ENCODE results near the gene PSD4. TPM values are rescaled to one million over a fixed set of nuclear protein-coding genes. Genes with fewer than 3 reads are reported as not detected.

The PSD4 gene
- total RNA-seq, 2 experiments from 2014 or later, result 314 to 388 TPM

DNA sequence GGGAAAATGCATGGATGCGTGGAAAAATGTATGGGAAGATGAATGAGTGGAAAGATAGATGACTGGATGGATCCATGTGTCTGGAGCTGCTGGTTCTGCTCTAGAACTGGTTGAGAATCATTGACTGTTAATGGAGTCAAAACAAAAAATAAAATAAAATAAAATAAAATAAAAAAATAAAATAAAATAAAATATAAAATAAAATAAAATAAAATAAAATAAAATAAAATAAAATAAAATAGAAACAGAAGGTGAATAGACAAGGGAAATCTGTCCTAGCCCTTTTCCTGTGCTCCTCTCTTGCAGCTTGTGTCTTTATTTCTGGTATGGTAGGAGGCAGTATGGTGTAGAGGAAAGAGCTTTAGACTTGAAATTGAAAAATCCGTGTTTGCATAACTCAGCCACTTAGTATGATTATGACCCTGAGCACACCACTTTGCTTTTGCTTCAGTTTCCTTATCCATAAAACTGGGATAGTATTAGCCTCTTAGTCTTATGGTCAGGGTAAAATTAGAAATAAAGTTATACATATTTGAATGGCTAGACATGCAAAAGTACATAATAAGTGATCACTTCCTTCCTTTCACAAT lies 51.0 kb downstream of the PSD4 start:
- DNase-seq, result no peak
- Mint-ChIP-seq H3K9me3 (ENCODE audit: low read depth) (no peaks in the 10 kb centered on the region), H3K27ac (no peak overlapping the region), H3K4me1 (peaks cover 20% of the 10 kb centered on the region), H3K27me3 (peaks cover 2% of the 10 kb centered on the region), H3K36me3 (no peaks in the 10 kb centered on the region), H3K4me3 (no peak overlapping the region)
- ATAC-seq, result no peak
- CTCF ChIA-PET, result interaction anchor here (0.7 to 1.4 kb wide), 4 partner anchors 20 to 88 kb away, joined by 3 to 6 read pairs (median 4); no protein-coding TSS in a partner anchor

DNA sequence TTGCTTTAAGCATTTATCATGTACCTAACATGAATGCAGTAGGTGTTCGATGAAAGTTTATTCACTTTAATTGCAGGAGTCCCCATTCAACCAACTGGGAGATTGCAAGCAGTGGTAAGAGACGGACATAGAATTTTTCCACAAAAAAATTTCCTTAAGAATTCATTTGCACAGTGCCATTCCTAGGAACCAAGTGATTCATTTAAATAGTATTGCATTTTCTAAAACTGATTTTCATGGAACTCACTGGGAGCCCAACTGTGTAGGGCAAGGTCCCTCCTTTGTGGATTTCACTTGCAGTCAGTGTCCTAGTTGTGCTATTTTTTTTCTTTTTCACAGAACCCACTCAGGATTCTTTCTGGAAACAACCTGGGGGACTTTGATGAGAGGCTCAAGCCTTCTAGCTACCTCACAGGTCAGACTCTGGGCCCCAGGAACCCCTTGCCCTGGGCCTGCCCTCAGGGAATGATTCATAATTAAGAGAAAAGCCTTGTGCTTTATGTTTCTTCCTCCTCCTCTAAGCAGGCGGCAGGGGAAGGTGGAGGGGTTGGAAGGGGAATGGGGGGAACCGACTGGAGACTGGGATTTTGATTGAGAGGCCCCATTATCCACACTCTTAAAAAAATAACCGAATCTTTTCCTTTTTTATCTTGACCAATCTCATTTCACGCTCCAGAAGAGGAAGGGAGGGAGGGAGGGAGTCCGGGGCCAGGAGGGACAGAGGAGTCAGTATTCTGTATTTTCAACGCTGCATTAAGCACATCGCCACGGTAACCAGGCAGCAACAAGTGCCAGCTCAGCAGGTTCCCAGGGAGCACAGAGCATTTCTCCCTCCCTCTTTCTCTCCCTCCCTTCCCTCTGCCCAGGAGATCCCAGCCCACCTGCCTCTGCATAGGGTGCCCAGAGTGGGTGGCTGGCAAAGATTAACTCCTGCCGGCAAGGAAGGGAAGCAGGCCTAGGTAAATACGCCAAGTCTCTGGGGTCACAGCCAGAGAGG lies 51.8 kb downstream of the PSD4 start:
- no peak for ATAC-seq
- no peaks in the 10 kb centered on the region for H3K9me3 Mint-ChIP-seq (ENCODE audit: low read depth)

DNA sequence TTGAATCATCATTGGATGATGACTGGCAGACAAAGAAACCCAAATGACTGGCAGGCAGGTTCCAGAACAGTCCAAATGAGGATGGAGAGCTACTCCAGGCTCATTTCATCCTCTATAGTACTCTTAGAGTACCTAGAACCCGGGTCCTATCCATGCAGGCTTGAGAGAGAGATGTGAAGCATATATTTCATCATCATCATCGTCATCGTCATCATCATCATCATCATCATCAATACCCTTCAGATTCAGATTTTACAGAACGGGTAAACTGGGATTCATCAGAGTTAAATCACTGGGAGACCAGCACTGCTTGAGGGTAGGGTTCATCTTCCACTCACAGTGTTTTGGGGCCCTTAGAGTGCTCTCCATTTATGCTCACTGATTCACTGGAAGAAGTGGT lies 52.7 kb downstream of the PSD4 start:
- Mint-ChIP-seq H3K36me3 (no peaks in the 10 kb centered on the region), H3K9me3 (ENCODE audit: low read depth) (no peaks in the 10 kb centered on the region), H3K27ac (no peak overlapping the region), H3K27me3 (peaks cover 2% of the 10 kb centered on the region), H3K4me3 (no peak overlapping the region), H3K4me1 (peaks cover 37% of the 10 kb centered on the region)
- DNase-seq (no peak), ATAC-seq (no peak)
- CTCF ChIA-PET, result interaction anchor here (0.9 to 2.9 kb wide), 5 partner anchors 22 to 164 kb away, joined by 3 to 15 read pairs (median 3); no protein-coding TSS in a partner anchor

More for the DNA sequence above, 51.8 kb downstream of the PSD4 start:
- CTCF ChIA-PET, result interaction anchor here (0.6 to 2.9 kb wide), 6 partner anchors 9 to 164 kb away, joined by 3 to 15 read pairs (median 4); no protein-coding TSS in a partner anchor
- H3K36me3 Mint-ChIP-seq, result no peaks in the 10 kb centered on the region
- H3K4me1 Mint-ChIP-seq, result peaks cover 28% of the 10 kb centered on the region
- no peak overlapping the region for H3K4me3 Mint-ChIP-seq
- no peak overlapping the region for H3K27ac Mint-ChIP-seq
- peaks cover 2% of the 10 kb centered on the region for H3K27me3 Mint-ChIP-seq
- DNase-seq, result no peak

DNA sequence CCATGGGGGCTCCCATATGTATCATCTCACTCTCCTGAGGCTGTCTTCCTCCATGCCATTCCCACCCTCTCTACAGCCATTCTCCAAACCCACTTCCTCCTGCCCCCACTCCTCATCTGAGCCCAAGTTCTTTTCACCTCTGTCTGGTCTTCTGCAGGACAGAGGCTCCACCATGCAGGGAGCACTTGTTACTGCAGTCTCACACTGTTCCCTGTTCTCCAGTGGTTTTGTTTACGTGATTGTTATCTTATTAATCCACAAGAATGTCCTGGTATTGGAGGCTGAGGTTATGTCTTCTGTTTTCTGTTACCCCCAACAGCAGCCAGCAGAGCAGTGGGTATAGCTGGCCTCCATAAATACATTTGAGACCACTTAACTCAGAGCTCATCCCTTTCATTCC lies 53.5 kb downstream of the PSD4 start:
- CTCF ChIA-PET, result interaction anchor here (0.9 to 2.9 kb wide), 6 partner anchors 21 to 163 kb away, joined by 3 to 15 read pairs (median 4); no protein-coding TSS in a partner anchor
- H3K4me1 Mint-ChIP-seq, result peaks cover 39% of the 10 kb centered on the region
- no peaks in the 10 kb centered on the region for H3K27me3 Mint-ChIP-seq
- H3K9me3 Mint-ChIP-seq (ENCODE audit: low read depth), result no peaks in the 10 kb centered on the region
- ATAC-seq (no peak), DNase-seq (no peak)
- H3K36me3 Mint-ChIP-seq, result no peaks in the 10 kb centered on the region
- no peak overlapping the region for H3K4me3 Mint-ChIP-seq
- H3K27ac Mint-ChIP-seq, result no peak overlapping the region

DNA sequence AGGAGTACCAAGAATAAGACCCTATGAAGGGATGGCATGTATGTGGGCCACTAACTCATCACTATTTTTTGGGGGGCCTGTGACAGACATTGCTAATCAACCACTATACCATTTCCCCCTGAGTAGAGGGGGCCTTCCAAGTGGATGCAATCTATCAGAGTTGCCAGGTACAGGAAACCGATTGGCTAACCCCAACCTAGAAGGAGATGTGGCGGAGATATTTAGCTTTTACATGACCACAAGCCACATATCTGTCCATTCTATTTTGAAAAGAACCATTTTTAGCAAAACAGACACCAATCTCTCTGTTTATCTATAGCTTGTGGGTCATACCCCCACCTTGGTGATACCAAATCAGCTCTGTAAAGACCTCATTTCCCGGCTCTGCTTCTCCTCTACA lies 53.9 kb downstream of the PSD4 start:
- Mint-ChIP-seq H3K27ac (no peak overlapping the region), H3K4me1 (peaks cover 39% of the 10 kb centered on the region), H3K4me3 (no peak overlapping the region), H3K27me3 (no peaks in the 10 kb centered on the region), H3K36me3 (no peaks in the 10 kb centered on the region), H3K9me3 (ENCODE audit: low read depth) (no peaks in the 10 kb centered on the region)
- CTCF ChIA-PET, result interaction anchor here (1.0 to 2.9 kb wide), 4 partner anchors 23 to 162 kb away, joined by 3 to 15 read pairs (median 6); no protein-coding TSS in a partner anchor
- DNase-seq (no peak), ATAC-seq (peak; percentile 64)

DNA sequence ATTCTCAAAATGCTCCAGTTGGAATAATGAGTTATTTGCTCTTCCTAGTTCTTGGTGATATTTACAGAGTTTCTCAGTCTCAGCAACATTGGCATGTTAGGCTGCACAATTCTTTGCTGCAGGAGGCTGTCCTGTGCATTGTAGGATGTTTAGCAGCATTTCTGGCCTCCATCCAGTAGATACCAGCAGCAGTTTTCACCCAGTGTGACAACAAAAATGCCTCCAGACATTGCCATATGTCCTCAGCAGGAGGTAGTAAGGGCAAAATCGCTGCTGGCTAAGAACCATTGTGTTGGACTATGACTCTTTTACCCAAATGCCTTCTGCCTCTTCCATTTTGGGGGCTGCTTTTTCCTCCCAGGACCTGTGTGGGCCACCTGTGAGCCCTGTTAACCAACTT lies 54.6 kb downstream of the PSD4 start:
- Mint-ChIP-seq H3K27me3 (no peaks in the 10 kb centered on the region), H3K4me1 (peaks cover 39% of the 10 kb centered on the region), H3K9me3 (ENCODE audit: low read depth) (no peaks in the 10 kb centered on the region), H3K36me3 (no peaks in the 10 kb centered on the region), H3K4me3 (no peak overlapping the region), H3K27ac (no peak overlapping the region)
- no peak for ATAC-seq
- no peak for DNase-seq
- CTCF ChIA-PET, result interaction anchor here (1.4 to 2.9 kb wide), 2 partner anchors 24 to 91 kb away, joined by 5 to 15 read pairs; no protein-coding TSS in a partner anchor

DNA sequence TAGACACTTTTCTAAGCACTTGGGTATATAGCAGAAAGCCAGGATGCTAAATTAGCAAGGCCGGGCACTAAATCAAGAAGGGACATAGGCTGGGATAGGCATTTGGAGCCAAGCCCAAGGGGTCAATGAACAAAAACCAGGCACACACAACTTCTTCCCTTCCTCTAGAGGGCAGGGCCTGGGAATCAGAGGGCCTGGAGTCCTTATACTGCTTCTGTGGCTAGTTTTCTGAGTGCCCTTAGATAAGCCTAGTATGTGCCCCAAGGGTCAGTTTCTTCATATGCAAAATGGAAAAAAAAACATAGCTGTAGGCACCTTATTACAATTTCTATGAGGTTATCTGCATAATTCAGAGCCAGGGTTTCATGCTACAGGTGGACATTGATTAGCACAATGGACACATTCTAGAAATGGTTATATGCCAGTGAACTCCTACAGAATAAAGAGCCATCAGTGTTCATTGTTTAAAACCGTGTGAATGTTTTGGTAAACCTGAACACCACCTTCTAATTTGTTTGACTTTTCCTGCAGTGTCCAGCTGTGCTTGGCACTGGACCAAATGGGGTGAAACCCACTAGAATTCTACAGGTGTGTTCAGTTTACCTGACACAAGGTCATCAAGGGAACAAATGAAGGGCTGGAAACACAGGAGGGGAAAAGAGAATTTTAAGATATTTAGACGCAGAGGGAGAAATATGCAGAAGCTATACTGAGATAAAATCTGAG lies 55.4 kb downstream of the PSD4 start:
- DNase-seq (no peak), ATAC-seq (no peak)
- H3K4me1 Mint-ChIP-seq, result peaks cover 40% of the 10 kb centered on the region
- H3K27me3 Mint-ChIP-seq, result peaks cover 2% of the 10 kb centered on the region
- no peak overlapping the region for H3K27ac Mint-ChIP-seq
- CTCF ChIA-PET, result interaction anchor here (0.6 to 1.5 kb wide), 6 partner anchors 20 to 142 kb away, joined by 3 to 4 read pairs (median 3); no protein-coding TSS in a partner anchor
- no peaks in the 10 kb centered on the region for H3K9me3 Mint-ChIP-seq (ENCODE audit: low read depth)
- no peaks in the 10 kb centered on the region for H3K36me3 Mint-ChIP-seq
- no peak overlapping the region for H3K4me3 Mint-ChIP-seq

DNA sequence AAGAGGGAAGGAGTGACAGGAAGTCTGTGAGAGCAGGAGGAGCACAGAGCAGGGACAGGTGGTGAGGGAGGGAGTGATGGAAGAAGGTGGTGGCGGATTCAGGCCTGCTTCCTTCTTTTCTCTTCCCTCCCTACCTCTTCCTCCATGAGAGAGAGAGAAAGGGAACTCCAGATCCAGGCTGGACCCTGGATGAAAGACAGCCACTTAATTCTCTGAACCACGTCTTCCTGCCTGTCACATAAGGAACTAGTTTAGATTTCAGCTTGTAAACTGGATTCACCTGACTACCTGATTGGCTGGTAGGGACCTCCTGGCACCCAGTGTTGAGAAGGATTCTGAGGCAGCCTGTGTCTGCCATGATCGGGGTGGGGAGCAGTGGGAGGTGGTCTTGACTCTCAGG lies 56.0 kb downstream of the PSD4 start:
- DNase-seq (no peak), ATAC-seq (no peak)
- no peaks in the 10 kb centered on the region for H3K9me3 Mint-ChIP-seq (ENCODE audit: low read depth)
- no peak overlapping the region for H3K27ac Mint-ChIP-seq
- H3K4me3 Mint-ChIP-seq, result no peak overlapping the region
- peaks cover 2% of the 10 kb centered on the region for H3K27me3 Mint-ChIP-seq
- H3K4me1 Mint-ChIP-seq, result peaks cover 43% of the 10 kb centered on the region
- no peaks in the 10 kb centered on the region for H3K36me3 Mint-ChIP-seq
- CTCF ChIA-PET, result interaction anchor here (0.6 to 6.8 kb wide), 7 partner anchors 16 to 141 kb away, joined by 3 to 65 read pairs (median 3); no protein-coding TSS in a partner anchor

DNA sequence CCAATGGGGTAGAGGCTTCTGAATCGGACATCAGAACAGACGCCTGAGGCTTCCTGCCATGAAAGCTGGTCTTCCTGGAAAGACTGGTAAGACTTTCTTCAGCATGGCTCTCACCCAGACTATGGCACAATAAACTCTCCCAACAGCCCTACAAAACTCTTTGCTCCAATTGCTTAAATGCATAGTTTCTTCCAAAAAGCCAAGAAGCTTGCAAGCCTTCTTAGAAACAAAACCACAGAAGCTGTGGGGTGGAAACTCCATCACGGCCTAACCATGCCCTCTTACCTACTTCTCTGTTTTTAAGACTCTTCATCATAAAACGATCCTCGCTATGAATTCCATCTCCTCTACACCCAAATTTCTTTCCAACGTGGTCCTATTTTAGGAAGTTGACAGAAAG lies 56.8 kb downstream of the PSD4 start:
- CTCF ChIA-PET, result interaction anchor here (0.8 to 6.8 kb wide), 13 partner anchors 8 to 151 kb away, joined by 3 to 65 read pairs (median 3); no protein-coding TSS in a partner anchor
- Mint-ChIP-seq H3K36me3 (peaks cover 2% of the 10 kb centered on the region), H3K27ac (peak overlapping the region; percentile 20), H3K27me3 (peaks cover 2% of the 10 kb centered on the region), H3K9me3 (ENCODE audit: low read depth) (no peaks in the 10 kb centered on the region), H3K4me3 (no peak overlapping the region), H3K4me1 (peaks cover 46% of the 10 kb centered on the region)
- DNase-seq (no peak), ATAC-seq (no peak)

DNA sequence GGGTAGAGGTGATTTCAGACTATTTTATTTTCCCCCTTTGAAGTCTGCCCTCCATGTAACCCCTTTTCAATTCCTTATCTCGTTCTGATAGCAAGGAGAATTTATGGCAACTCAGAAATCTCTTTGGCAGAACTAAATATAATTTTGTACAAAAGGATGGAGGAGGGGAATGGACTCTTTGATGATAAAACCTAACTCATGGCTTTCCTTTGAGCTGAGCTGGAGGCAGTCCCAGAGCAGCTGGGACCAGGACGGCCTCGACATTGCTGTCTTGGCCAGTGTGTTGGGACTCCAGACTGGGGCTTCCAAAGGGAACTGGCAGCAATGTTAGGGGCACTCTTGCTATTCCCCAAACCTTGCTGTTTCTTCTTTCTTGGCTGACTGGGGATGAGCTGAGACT lies 57.3 kb downstream of the PSD4 start:
- H3K9me3 Mint-ChIP-seq (ENCODE audit: low read depth), result no peaks in the 10 kb centered on the region
- H3K4me3 Mint-ChIP-seq, result no peak overlapping the region
- CTCF ChIA-PET, result interaction anchor here (0.8 to 6.8 kb wide), 12 partner anchors 8 to 151 kb away, joined by 3 to 65 read pairs (median 4); no protein-coding TSS in a partner anchor
- H3K36me3 Mint-ChIP-seq, result peaks cover 4% of the 10 kb centered on the region
- ATAC-seq, result no peak
- H3K27ac Mint-ChIP-seq, result no peak overlapping the region
- H3K27me3 Mint-ChIP-seq, result peaks cover 2% of the 10 kb centered on the region
- peaks cover 46% of the 10 kb centered on the region for H3K4me1 Mint-ChIP-seq
- no peak for DNase-seq

DNA sequence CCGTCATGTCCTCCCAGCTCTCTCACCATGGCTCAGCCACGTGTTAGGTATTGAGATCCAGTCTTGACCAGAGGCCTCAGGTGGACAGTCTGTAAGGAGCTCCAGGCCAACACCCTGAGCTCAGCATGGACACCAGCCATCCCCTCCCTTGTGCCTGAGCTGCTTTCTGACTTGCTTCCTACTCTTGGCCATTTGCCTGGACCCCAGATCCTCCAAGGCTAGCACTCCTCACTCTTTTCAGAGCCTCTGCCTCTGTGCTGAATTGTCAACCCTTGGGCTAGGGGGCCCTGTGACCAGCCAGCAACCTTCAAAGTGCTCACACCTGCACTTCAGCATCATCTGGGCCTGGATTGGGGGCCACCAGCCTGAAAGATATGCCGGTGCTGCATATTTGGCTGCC lies 58.4 kb downstream of the PSD4 start:
- no peaks in the 10 kb centered on the region for H3K9me3 Mint-ChIP-seq (ENCODE audit: low read depth)
- CTCF ChIA-PET, result interaction anchor here (0.9 to 6.8 kb wide), 7 partner anchors 14 to 158 kb away, joined by 3 to 65 read pairs (median 4); no protein-coding TSS in a partner anchor

DNA sequence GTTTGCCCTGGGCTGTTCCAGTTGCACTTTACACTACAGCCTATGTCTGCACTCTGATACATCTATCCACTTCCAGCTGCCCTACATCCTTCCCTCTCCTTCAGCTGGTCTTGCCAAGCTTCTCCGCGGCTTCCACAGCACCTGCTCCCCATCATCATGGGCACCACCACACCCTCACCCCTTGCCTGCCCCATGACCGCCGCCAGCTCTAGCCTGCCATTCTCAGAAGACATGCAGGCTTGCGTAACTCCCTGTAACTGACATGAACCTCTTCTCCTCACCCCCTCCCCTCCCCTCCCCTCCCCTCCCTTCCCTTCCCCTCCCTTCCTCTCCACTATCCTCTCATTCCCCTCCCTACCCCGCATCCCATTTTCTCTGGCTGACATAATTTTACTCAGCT lies 59.0 kb downstream of the PSD4 start:
- peaks cover 53% of the 10 kb centered on the region for H3K4me1 Mint-ChIP-seq
- peaks cover 2% of the 10 kb centered on the region for H3K27me3 Mint-ChIP-seq
- CTCF ChIA-PET, result interaction anchor here (0.7 to 6.8 kb wide), 4 partner anchors 13 to 153 kb away, joined by 3 to 65 read pairs (median 15); no protein-coding TSS in a partner anchor

More for the DNA sequence above, 58.4 kb downstream of the PSD4 start:
- H3K4me1 Mint-ChIP-seq, result peaks cover 53% of the 10 kb centered on the region
- no peak overlapping the region for H3K4me3 Mint-ChIP-seq
- peaks cover 11% of the 10 kb centered on the region for H3K36me3 Mint-ChIP-seq
- no peak overlapping the region for H3K27ac Mint-ChIP-seq
- peaks cover 2% of the 10 kb centered on the region for H3K27me3 Mint-ChIP-seq
- DNase-seq, result no peak
- ATAC-seq, result no peak

More for the DNA sequence above, 59.0 kb downstream of the PSD4 start:
- DNase-seq, result no peak
- no peak overlapping the region for H3K4me3 Mint-ChIP-seq
- H3K36me3 Mint-ChIP-seq, result peaks cover 17% of the 10 kb centered on the region
- H3K9me3 Mint-ChIP-seq (ENCODE audit: low read depth), result no peaks in the 10 kb centered on the region
- no peak for ATAC-seq
- no peak overlapping the region for H3K27ac Mint-ChIP-seq

All from activated CD8-positive, alpha-beta memory T cell treated with anti-CD3 and anti-CD28 coated beads, Interleukin-2, amount 10 ng/mL, durations not matched to agents 7 days and 5 days (primary cell).